ENCODE results near the gene LIN7A.

LIN7A gene

GRCh38 chr12:80756875-80757274, 180.9 kb downstream of the LIN7A start:
- no peak for DNase-seq (ENCODE audit: low read depth in 2 of 2)

GRCh38 chr12:80754274-80754673, 183.5 kb downstream of the LIN7A start:
- DNase-seq (ENCODE audit: low read depth in 2 of 2), result no peak

- DNase-seq (ENCODE audit: low read depth in 2 of 2), result no peak
Observed at GRCh38 chr12:80752464-80752863, 185.3 kb downstream of the LIN7A start.

DNA sequence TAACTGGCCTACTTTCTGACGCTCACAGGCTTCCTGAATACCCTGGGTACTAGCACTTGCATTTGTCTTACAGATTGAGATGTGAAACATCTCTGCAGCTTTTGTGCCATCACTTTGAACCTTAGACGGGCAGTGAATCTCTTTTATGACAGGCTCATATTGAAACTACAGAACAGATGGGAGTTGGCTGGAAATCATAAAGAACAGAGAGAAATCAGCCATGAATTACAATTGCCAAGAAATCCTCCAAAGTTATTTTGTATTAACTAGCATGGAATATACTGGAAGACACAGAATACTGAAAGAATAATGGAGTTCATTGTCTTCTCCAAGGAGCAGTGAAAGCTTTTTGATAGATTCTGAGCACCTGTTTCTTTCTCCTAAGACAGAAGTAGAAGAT, 188.3 kb downstream of the LIN7A start:
- DNase-seq (ENCODE audit: low read depth in 2 of 2), result no peak

- no peak for DNase-seq (ENCODE audit: low read depth in 2 of 2)
Observed at GRCh38 chr12:80747800-80748199, 189.9 kb downstream of the LIN7A start.

- no peak for DNase-seq (ENCODE audit: low read depth in 2 of 2)
Observed at GRCh38 chr12:80745851-80746505, 191.8 kb downstream of the LIN7A start.

Data from stimulated activated CD4-positive, alpha-beta T cell treated with anti-CD3 and anti-CD28 coated beads, Interleukin-1b, Interleukin-23, amount 100 ng/mL, for 1 hour (primary cell).